Activated CD4-positive, CD25-positive, alpha-beta regulatory T cell treated with anti-CD3 and anti-CD28 coated beads, Interleukin-2, amount 50 U/mL, for 72 hours (primary cell): ENCODE data around the gene BCAP31.
"Not testable (repeated sequence)": the region's sequence is repeated elsewhere in the genome, so short reads cannot be mapped to it uniquely, and the experiment has no call there.

Experiments used
- DNase-seq: peaks from one replicate; pipeline ENCODE4 v3.0.0; 2021

BCAP31 gene

GRCh38 chrX:153707406-153707805, 16.8 kb downstream of the BCAP31 start:
- DNase-seq: no peak

DNA sequence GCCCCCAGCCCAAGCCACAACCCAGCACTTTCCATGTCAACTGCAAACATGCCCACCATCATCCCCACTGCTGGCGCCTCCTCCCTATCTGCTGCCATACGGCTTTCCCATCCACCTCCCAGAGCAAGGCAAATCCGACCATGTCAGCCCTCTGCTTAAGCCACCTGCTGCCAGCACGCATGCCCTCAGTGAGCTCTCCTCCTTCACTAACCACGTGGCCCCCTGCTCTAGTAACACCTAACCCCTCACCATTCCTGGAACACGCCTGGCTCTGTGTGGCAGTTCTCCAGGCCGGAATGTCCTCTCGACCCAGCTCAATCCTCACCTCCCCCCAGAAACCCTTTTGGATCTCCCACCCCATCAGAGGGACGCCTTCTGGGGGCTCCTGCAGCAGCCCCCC, 17.4 kb downstream of the BCAP31 start:
- no peak for DNase-seq

GRCh38 chrX:153705403-153706060, 18.7 kb downstream of the BCAP31 start:
- DNase-seq: not testable (repeated sequence)

- not testable (repeated sequence) for DNase-seq
These were observed 19.4 kb downstream of the BCAP31 start for GRCh38 chrX:153704631-153705402.

GRCh38 chrX:153704021-153704526, 20.1 kb downstream of the BCAP31 start:
- no peak for DNase-seq

GRCh38 chrX:153703036-153703370, 21.2 kb downstream of the BCAP31 start:
- no peak for DNase-seq

DNA sequence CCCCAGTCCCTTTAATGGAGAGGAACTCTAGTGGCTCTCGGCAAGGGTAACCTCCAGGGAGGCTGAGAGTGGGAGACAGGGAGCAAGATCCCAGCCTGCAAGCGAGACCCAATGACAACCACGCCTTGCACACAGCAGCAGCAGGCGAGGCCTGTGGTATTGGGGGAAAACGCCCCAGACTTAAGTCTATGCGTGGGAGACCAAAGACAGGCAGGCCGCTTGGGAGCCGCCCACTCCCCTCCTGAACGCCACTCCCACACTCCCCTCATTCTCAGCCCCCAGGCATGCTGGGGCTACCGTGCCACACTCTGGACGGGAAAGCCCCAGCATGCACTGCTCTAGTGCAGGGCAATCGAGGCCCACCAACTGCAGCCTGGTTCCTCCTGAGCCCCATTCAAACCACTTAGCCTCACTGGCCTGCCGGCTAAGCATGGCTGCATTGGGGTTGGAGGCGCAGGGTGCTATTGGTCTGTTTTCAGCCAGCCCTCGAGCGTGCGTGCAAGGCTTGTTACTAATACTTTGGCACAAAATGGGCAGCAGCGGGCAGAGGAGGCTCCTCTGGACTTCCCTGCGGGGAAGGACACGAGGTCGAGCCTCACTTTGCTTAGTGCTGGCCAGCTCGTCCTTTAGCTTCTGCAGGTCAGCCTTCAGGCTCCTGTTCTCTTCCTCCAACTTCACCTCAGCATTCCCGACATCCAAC, 21.7 kb downstream of the BCAP31 start:
- DNase-seq: no peak

DNA sequence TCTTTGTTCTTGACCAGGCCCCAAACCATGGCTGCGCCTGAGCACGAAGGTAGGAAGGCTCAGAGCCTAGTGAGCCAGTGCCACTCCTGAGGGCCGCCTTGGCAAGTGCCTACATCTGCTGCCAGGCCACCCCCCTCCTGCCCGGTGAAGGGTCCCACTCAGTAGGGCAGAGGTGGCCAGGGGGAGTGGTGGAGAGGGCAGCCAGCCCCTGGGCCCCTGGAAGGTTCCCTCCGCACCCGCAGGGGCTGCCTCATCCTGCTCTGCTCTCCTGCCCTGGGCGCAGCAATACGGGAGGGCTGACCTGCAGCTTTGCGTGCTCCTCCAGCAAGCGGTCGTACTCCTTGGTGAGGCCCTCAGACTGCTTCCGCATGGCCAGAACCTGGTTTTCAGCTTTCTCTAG, 22.5 kb downstream of the BCAP31 start:
- DNase-seq: no peak

DNA sequence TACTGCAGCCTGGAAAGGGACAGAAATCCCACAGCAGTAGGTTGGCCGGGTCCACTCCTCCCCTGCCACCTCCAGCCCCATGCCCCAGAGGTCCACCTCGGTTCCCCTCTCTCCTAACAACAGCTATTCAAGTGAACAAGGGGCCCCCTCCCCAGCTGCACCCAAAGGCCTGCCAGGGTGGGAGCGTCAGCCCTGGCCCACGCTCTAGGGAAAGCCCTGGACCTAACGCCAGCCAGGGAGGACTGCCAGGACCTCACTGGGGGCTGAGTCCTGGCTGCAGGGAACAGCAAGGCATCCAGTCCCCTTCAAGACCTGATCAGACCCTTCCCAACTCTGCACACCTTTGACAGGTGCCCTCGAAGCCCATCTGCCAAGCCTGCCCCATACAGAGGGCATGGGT, 23.2 kb downstream of the BCAP31 start:
- DNase-seq: no peak

- no peak for DNase-seq
These were observed 23.7 kb downstream of the BCAP31 start for GRCh38 chrX:153700376-153700945.

DNA sequence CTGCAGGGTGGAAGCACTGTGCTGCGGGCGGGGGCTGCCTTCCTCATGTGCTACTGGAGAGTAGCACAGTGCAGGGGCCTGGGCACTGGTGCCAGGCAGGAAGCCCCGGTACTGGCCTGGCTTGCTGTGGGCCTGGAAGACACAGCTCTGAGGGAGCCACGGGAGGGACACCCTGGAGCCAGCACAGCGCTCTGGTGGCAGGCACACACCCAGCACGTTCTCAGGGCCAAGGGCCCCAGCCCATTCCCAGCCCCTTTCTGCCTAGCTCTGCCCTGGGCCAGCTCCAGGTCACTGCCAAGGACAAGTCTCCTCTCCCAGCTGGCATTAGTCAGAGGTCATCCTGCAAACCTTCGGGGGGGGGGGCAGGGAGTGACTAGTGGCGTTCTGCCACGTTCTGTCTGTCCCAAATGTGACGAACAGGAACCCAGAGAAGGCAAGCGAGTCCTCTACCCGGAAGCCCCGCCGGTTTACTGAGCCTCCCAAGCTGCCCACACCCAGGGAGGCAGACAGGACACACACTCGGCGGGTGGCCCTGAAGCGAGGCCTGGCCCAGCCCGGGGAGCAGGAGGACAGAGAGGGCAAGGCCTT, 24.3 kb downstream of the BCAP31 start:
- not testable (repeated sequence) for DNase-seq

DNA sequence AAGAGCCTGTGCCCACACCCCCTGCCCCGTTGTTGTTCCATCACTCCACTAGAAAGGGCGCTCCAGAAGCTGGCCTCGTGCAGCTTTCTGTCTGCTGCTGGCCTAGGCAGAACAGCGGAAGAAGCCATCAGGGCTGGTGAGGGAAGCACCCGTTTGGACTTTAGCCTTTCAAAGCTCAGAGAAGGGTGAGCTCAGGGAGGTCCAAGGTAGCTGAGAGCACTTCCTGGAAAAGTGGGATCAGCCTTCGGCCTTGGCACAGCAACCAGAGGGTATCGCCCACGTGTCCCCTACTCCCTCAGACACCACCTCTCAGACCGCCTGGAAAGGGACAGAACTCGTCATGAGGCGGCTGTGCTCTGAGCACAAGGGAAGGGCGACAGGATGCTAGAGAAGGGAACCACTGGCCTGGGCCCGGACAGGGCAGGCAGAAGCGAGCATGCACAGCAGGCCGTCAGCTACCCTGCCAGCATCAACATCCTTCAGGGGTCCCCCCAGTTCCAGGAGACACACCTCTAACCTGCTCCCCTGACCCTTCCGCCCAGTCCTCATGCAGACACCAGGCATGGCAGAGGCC, 24.9 kb downstream of the BCAP31 start:
- DNase-seq: not testable (repeated sequence)

- DNase-seq: no peak
These were observed 26.0 kb downstream of the BCAP31 start for GRCh38 chrX:153697924-153698865.

- DNase-seq: not testable (repeated sequence)
These were observed 27.0 kb downstream of the BCAP31 start for GRCh38 chrX:153696986-153697722.

DNA sequence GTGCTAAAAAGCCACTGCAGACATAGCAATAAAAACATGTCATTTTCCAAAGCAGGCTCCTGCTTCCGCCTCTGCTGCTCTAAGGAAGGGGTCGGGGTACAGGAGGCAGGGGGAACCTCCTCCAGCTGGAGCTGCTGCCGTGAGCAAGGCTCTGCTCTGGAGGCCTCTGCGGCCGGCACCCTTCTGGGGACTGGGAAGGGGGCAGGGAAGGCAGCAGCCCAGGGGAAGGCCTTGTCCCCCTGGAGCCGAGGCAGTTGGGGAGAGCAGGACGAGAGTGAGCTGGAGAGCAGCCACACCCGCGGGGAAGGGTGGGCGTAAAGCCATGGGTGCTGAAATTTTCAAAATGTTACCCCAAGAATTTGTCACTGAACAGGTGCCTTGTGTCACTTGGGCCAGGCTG, 27.6 kb downstream of the BCAP31 start:
- DNase-seq: not testable (repeated sequence)

DNA sequence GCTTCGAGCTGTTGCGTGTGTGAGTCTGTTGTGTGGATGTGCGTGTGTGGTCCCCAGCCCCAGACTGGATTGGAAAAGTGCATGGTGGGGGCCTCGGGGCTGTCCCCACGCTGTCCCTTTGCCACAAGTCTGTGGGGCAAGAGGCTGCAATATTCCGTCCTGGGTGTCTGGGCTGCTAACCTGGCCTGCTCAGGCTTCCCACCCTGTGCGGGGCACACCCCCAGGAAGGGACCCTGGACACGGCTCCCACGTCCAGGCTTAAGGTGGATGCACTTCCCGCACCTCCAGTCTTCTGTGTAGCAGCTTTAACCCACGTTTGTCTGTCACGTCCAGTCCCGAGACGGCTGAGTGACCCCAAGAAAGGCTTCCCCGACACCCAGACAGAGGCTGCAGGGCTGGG, 28.1 kb downstream of the BCAP31 start:
- no peak for DNase-seq

DNA sequence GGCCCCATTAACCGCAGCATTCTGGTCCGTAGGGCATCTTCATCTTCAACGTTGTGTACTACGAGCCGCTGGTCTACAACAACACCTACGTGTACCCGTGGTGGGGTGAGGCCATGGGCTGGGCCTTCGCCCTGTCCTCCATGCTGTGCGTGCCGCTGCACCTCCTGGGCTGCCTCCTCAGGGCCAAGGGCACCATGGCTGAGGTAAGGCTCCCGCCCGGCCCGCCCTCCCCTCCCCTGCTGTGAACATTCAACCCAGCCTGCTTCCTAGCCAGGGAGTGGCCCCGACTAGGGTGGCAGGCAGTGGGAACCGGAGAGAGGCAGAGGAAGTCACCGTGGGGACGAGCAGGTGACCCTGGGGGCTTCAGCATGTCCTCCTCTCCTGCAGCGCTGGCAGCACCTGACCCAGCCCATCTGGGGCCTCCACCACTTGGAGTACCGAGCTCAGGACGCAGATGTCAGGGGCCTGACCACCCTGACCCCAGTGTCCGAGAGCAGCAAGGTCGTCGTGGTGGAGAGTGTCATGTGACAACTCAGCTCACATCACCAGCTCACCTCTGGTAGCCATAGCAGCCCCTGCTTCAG, 29.4 kb downstream of the BCAP31 start:
- DNase-seq: no peak

DNA sequence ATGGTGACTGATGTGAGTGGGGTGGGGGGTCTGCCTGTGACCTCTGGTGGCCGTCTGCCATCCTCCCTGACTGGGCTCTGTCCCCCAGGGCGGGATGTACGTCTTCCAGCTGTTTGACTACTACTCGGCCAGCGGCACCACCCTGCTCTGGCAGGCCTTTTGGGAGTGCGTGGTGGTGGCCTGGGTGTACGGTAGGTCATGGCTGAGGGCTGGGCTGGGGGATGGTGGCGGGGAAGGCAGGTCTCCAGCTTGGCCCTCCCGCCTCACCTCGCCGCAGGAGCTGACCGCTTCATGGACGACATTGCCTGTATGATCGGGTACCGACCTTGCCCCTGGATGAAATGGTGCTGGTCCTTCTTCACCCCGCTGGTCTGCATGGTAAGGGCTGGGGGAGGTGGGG, 29.9 kb downstream of the BCAP31 start:
- DNase-seq: not testable (repeated sequence)

- no peak for DNase-seq
These were observed 30.7 kb downstream of the BCAP31 start for GRCh38 chrX:153693216-153694086.
